ENCODE data around the gene DCAF8. TPM values are rescaled to one million over a fixed set of nuclear protein-coding genes. Genes with fewer than 3 reads are reported as not detected.

Gene DCAF8
- total and polyA plus RNA-seq, 2 experiments from 2014 or later, result 55.0 to 104 TPM

DNA sequence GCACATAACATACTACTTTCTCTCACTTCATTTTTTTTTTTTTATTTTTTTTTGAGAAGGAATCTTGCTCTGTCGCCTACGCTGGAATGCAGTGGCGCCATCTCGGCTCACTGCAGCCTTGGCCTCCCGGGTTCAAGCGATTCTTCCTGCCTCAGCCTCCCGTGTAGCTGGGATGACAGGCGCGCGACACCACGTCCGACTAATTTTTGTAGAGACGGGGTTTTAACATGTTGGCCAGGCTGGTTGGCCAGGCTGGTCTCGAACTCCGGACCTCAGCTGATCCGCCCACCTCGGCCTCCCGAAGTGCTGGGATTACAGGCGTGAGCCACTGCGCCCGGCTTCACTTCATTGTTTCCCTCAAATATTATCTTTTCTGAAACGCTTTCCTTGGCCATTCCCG, 23.2 kb upstream of the DCAF8 start:
- H3K9me3 Mint-ChIP-seq, result no peaks in the 10 kb centered on the region
- ATAC-seq (no peak), DNase-seq (ENCODE audit: low spot score) (no peak)
- TF ChIP-seq, protein P1, sequence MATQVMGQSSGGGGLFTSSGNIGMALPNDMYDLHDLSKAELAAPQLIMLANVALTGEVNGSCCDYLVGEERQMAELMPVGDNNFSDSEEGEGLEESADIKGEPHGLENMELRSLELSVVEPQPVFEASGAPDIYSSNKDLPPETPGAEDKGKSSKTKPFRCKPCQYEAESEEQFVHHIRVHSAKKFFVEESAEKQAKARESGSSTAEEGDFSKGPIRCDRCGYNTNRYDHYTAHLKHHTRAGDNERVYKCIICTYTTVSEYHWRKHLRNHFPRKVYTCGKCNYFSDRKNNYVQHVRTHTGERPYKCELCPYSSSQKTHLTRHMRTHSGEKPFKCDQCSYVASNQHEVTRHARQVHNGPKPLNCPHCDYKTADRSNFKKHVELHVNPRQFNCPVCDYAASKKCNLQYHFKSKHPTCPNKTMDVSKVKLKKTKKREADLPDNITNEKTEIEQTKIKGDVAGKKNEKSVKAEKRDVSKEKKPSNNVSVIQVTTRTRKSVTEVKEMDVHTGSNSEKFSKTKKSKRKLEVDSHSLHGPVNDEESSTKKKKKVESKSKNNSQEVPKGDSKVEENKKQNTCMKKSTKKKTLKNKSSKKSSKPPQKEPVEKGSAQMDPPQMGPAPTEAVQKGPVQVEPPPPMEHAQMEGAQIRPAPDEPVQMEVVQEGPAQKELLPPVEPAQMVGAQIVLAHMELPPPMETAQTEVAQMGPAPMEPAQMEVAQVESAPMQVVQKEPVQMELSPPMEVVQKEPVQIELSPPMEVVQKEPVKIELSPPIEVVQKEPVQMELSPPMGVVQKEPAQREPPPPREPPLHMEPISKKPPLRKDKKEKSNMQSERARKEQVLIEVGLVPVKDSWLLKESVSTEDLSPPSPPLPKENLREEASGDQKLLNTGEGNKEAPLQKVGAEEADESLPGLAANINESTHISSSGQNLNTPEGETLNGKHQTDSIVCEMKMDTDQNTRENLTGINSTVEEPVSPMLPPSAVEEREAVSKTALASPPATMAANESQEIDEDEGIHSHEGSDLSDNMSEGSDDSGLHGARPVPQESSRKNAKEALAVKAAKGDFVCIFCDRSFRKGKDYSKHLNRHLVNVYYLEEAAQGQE (IDR thresholded peaks at IDR 0.05; ENCODE audit: unreplicated experiment), result no peak
- TF ChIP-seq JUNB (IDR thresholded peaks at IDR 0.05; ENCODE audit: unreplicated experiment), result no peak
- TF ChIP-seq, protein P2, sequence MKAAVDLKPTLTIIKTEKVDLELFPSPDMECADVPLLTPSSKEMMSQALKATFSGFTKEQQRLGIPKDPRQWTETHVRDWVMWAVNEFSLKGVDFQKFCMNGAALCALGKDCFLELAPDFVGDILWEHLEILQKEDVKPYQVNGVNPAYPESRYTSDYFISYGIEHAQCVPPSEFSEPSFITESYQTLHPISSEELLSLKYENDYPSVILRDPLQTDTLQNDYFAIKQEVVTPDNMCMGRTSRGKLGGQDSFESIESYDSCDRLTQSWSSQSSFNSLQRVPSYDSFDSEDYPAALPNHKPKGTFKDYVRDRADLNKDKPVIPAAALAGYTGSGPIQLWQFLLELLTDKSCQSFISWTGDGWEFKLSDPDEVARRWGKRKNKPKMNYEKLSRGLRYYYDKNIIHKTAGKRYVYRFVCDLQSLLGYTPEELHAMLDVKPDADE (IDR thresholded peaks at IDR 0.05), result no peak
- TF ChIP-seq POLR2AphosphoS5 (IDR thresholded peaks at IDR 0.05; ENCODE audit: low read depth), result no peak
- no peak for TF ChIP-seq CREB1 (CRISPR knock-in tag; IDR thresholded peaks at IDR 0.05; ENCODE audit: low read depth)
- TF ChIP-seq, protein P3, sequence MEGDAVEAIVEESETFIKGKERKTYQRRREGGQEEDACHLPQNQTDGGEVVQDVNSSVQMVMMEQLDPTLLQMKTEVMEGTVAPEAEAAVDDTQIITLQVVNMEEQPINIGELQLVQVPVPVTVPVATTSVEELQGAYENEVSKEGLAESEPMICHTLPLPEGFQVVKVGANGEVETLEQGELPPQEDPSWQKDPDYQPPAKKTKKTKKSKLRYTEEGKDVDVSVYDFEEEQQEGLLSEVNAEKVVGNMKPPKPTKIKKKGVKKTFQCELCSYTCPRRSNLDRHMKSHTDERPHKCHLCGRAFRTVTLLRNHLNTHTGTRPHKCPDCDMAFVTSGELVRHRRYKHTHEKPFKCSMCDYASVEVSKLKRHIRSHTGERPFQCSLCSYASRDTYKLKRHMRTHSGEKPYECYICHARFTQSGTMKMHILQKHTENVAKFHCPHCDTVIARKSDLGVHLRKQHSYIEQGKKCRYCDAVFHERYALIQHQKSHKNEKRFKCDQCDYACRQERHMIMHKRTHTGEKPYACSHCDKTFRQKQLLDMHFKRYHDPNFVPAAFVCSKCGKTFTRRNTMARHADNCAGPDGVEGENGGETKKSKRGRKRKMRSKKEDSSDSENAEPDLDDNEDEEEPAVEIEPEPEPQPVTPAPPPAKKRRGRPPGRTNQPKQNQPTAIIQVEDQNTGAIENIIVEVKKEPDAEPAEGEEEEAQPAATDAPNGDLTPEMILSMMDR (conservative IDR thresholded peaks at IDR 0.05; ENCODE audit: low read depth in 2 of 2), result no peak
- no peak for TF ChIP-seq NANOG (IDR thresholded peaks at IDR 0.05; ENCODE audit: borderline replicate concordance)
- TF ChIP-seq, protein P4, sequence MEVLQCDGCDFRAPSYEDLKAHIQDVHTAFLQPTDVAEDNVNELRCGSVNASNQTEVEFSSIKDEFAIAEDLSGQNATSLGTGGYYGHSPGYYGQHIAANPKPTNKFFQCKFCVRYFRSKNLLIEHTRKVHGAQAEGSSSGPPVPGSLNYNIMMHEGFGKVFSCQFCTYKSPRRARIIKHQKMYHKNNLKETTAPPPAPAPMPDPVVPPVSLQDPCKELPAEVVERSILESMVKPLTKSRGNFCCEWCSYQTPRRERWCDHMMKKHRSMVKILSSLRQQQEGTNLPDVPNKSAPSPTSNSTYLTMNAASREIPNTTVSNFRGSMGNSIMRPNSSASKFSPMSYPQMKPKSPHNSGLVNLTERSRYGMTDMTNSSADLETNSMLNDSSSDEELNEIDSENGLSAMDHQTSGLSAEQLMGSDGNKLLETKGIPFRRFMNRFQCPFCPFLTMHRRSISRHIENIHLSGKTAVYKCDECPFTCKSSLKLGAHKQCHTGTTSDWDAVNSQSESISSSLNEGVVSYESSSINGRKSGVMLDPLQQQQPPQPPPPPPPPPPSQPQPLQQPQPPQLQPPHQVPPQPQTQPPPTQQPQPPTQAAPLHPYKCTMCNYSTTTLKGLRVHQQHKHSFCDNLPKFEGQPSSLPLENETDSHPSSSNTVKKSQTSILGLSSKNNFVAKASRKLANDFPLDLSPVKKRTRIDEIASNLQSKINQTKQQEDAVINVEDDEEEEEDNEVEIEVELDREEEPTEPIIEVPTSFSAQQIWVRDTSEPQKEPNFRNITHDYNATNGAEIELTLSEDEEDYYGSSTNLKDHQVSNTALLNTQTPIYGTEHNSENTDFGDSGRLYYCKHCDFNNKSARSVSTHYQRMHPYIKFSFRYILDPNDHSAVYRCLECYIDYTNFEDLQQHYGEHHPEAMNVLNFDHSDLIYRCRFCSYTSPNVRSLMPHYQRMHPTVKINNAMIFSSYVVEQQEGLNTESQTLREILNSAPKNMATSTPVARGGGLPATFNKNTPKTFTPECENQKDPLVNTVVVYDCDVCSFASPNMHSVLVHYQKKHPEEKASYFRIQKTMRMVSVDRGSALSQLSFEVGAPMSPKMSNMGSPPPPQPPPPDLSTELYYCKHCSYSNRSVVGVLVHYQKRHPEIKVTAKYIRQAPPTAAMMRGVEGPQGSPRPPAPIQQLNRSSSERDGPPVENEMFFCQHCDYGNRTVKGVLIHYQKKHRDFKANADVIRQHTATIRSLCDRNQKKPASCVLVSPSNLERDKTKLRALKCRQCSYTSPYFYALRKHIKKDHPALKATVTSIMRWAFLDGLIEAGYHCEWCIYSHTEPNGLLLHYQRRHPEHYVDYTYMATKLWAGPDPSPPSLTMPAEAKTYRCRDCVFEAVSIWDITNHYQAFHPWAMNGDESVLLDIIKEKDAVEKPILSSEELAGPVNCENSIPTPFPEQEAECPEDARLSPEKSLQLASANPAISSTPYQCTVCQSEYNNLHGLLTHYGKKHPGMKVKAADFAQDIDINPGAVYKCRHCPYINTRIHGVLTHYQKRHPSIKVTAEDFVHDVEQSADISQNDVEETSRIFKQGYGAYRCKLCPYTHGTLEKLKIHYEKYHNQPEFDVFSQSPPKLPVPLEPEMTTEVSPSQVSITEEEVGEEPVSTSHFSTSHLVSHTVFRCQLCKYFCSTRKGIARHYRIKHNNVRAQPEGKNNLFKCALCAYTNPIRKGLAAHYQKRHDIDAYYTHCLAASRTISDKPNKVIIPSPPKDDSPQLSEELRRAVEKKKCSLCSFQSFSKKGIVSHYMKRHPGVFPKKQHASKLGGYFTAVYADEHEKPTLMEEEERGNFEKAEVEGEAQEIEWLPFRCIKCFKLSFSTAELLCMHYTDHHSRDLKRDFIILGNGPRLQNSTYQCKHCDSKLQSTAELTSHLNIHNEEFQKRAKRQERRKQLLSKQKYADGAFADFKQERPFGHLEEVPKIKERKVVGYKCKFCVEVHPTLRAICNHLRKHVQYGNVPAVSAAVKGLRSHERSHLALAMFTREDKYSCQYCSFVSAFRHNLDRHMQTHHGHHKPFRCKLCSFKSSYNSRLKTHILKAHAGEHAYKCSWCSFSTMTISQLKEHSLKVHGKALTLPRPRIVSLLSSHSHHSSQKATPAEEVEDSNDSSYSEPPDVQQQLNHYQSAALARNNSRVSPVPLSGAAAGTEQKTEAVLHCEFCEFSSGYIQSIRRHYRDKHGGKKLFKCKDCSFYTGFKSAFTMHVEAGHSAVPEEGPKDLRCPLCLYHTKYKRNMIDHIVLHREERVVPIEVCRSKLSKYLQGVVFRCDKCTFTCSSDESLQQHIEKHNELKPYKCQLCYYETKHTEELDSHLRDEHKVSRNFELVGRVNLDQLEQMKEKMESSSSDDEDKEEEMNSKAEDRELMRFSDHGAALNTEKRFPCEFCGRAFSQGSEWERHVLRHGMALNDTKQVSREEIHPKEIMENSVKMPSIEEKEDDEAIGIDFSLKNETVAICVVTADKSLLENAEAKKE (CRISPR knock-in tag; IDR thresholded peaks at IDR 0.05), result no peak
- no peak for TF ChIP-seq STAT1 (IDR thresholded peaks at IDR 0.05; ENCODE audit: unreplicated experiment)
- TF ChIP-seq ZNF331 (CRISPR knock-in tag; IDR thresholded peaks at IDR 0.05; ENCODE audit: low read depth), result no peak
- no peak for TF ChIP-seq ZNF114 (CRISPR knock-in tag; IDR thresholded peaks at IDR 0.05)
- no peak for TF ChIP-seq EZH2 (IDR thresholded peaks at IDR 0.05; ENCODE audit: low read depth, unreplicated experiment)
- no peak for TF ChIP-seq EZH2phosphoT487 (IDR thresholded peaks at IDR 0.05; ENCODE audit: unreplicated experiment)
- Histone ChIP-seq H3K4me1 (ENCODE audit: insufficient read depth) (peaks cover 14% of the 10 kb centered on the region), H3K9me2 (ENCODE audit: insufficient read depth) (no peaks in the 10 kb centered on the region), H3K36me3 (ENCODE audit: insufficient read depth) (peaks cover 45% of the 10 kb centered on the region), H3K4me3 (peak overlapping the region; percentile 90), H4K20me1 (replicated peaks; ENCODE audit: insufficient read depth) (0 out of 2 replicates have a peak, but pooled peaks cover 4% of the 10 kb centered on the region), H3F3A (replicated peaks; ENCODE audit: low read depth) (0 out of 2 replicates have a peak, but pooled peaks cover 3% of the 10 kb centered on the region), H2AFZ (no peak overlapping the region; the same call in 1 of the 2 replicates), H3K4me2 (peak overlapping the region; percentile 90), H3K27ac (ENCODE audit: low read depth) (peak overlapping the region; percentile 80), H3K79me2 (replicated peaks; ENCODE audit: insufficient read depth) (peaks cover 21% of the 10 kb centered on the region), H3K27me3 (ENCODE audit: insufficient read depth) (no peaks in the 10 kb centered on the region)
- peak overlapping the region; percentile 97; the same call in 1 of the 2 replicates for H3K27ac Mint-ChIP-seq
- peaks cover 20% of the 10 kb centered on the region for H3K4me1 Mint-ChIP-seq
- H3K27me3 Mint-ChIP-seq (ENCODE audit: insufficient read depth, low read depth, poor library complexity), result peaks cover 5% of the 10 kb centered on the region
- peaks cover 43% of the 10 kb centered on the region for H3K36me3 Mint-ChIP-seq (ENCODE audit: low read depth)
- peak overlapping the region; percentile 91 for H3K4me3 Mint-ChIP-seq

Data from GM23338 (cell line).